ENCODE measurements around the gene PGBD4.

PGBD4 gene

GRCh38 chr15:34147371-34148140 lies 45.7 kb downstream of the PGBD4 start:
- no peak overlapping the region for H3K4me3 ChIP-seq (ENCODE audit: low read depth, low read length)
- H3K9ac ChIP-seq (ENCODE audit: low read depth, low read length) = no peak overlapping the region
- H3K9me3 ChIP-seq (ENCODE audit: control insufficient read depth, insufficient read depth, low read length) = no peaks in the 10 kb centered on the region
- H3K27ac ChIP-seq (ENCODE audit: low read depth, low read length) = no peak overlapping the region
- no peaks in the 10 kb centered on the region for H3K27me3 ChIP-seq (ENCODE audit: control insufficient read depth, insufficient read depth, low read length)
- H3K4me1 ChIP-seq (ENCODE audit: control insufficient read depth, insufficient read depth, low read length) = no peaks in the 10 kb centered on the region
- peaks cover 75% of the 10 kb centered on the region for H3K36me3 ChIP-seq (ENCODE audit: control insufficient read depth, insufficient read depth, low read length)

- Histone ChIP-seq H3K27me3 (ENCODE audit: control insufficient read depth, insufficient read depth, low read length) (no peaks in the 10 kb centered on the region), H3K9ac (ENCODE audit: low read depth, low read length) (no peak overlapping the region), H3K9me3 (ENCODE audit: control insufficient read depth, insufficient read depth, low read length) (peaks cover 21% of the 10 kb centered on the region), H3K27ac (ENCODE audit: low read depth, low read length) (no peak overlapping the region), H3K4me3 (ENCODE audit: low read depth, low read length) (no peak overlapping the region), H3K36me3 (ENCODE audit: control insufficient read depth, insufficient read depth, low read length) (peaks cover 61% of the 10 kb centered on the region), H3K4me1 (ENCODE audit: control insufficient read depth, insufficient read depth, low read length) (no peaks in the 10 kb centered on the region)
Measured at GRCh38 chr15:34154725-34155204, 52.9 kb downstream of the PGBD4 start.

- Histone ChIP-seq H3K9me3 (ENCODE audit: control insufficient read depth, insufficient read depth, low read length) (peaks cover 27% of the 10 kb centered on the region), H3K27ac (ENCODE audit: low read depth, low read length) (no peak overlapping the region), H3K36me3 (ENCODE audit: control insufficient read depth, insufficient read depth, low read length) (peaks cover 52% of the 10 kb centered on the region), H3K27me3 (ENCODE audit: control insufficient read depth, insufficient read depth, low read length) (no peaks in the 10 kb centered on the region), H3K4me3 (ENCODE audit: low read depth, low read length) (no peak overlapping the region), H3K4me1 (ENCODE audit: control insufficient read depth, insufficient read depth, low read length) (no peaks in the 10 kb centered on the region), H3K9ac (ENCODE audit: low read depth, low read length) (no peak overlapping the region)
Measured at GRCh38 chr15:34155859-34156258, 54.0 kb downstream of the PGBD4 start.

All from HUES48 (cell line).